NCI-H82 (cell line): ENCODE results near the gene CSMD2.
A peak's percentile ranks its signal among the peaks of the same experiment; 100 is the strongest.

ENCODE experiments used
- DNase-seq: peaks from one replicate; lab custom pipeline; 2025; lab: John Stamatoyannopoulos, UW

The CSMD2 gene

GRCh38 chr1:34164771-34165391 lies at the start of gene CSMD2:
TSS of gene CSMD2 (minus strand) at chr1:34165230. CDS start at chr1:34165097, 133 bp downstream.
- peak; percentile 74 for DNase-seq

GRCh38 chr1:34213956-34214355 lies 48.9 kb upstream of the CSMD2 start:
- no peak for DNase-seq

- DNase-seq = peak; percentile 25
These were observed 47.6 kb upstream of the CSMD2 start for GRCh38 chr1:34212673-34213072.

GRCh38 chr1:34199927-34200326 lies 34.9 kb upstream of the CSMD2 start:
- DNase-seq = no peak

GRCh38 chr1:34192621-34193020 lies 27.6 kb upstream of the CSMD2 start:
- no peak for DNase-seq

- no peak for DNase-seq
These were observed 25.7 kb upstream of the CSMD2 start for GRCh38 chr1:34190692-34191091.

GRCh38 chr1:34188985-34189384 lies 24.0 kb upstream of the CSMD2 start:
- DNase-seq = no peak

- peak; percentile 96 for DNase-seq
These were observed 23.4 kb upstream of the CSMD2 start for GRCh38 chr1:34188418-34188817.

- no peak for DNase-seq
These were observed 21.9 kb upstream of the CSMD2 start for GRCh38 chr1:34186741-34187494.

GRCh38 chr1:34183381-34183780 lies 18.4 kb upstream of the CSMD2 start:
- peak; percentile 54 for DNase-seq

- DNase-seq = no peak
These were observed 13.0 kb upstream of the CSMD2 start for GRCh38 chr1:34178072-34178471.

- DNase-seq = no peak
These were observed 12.0 kb upstream of the CSMD2 start, which contains the start of gene C1orf94 for GRCh38 chr1:34176830-34177603. TSS of gene C1orf94 (plus strand) at chr1:34176907. CDS start at chr1:34177790, 883 bp downstream.

GRCh38 chr1:34175744-34176143 lies 10.7 kb upstream of the CSMD2 start:
- DNase-seq = no peak

GRCh38 chr1:34167389-34167788 lies 2.4 kb upstream of the CSMD2 start:
- no peak for DNase-seq

GRCh38 chr1:34166625-34167361 lies 1.8 kb upstream of the CSMD2 start:
- DNase-seq = no peak

GRCh38 chr1:34166191-34166624 lies 1.2 kb upstream of the CSMD2 start:
- peak; percentile 34 for DNase-seq

GRCh38 chr1:34165422-34165921 lies 442 bp upstream of the CSMD2 start:
- DNase-seq = peak; percentile 23

- peak; percentile 30 for DNase-seq
These were observed 968 bp downstream of the CSMD2 start for GRCh38 chr1:34163792-34164731.

GRCh38 chr1:34162852-34163766 lies 1.9 kb downstream of the CSMD2 start:
- DNase-seq = peak; percentile 89
